NB4 (cell line): ENCODE data around the gene CLK4.

ENCODE experiments used
- CTCF ChIP-seq: IDR thresholded peaks from one replicate; pipeline ENCODE4 v1.5.1; 2012; ENCODE audit warnings: low read depth, low read length
- POLR2A ChIP-seq: IDR thresholded peaks from 2 replicates; pipeline ENCODE4 v1.6.1; 2011; ENCODE audit warnings: mild to moderate bottlenecking; ENCODE audit not compliant: insufficient read length; ENCODE audit errors: extremely low read depth
- TF ChIP-seq, protein P1 (sequence below): IDR thresholded peaks from 2 replicates; pipeline ENCODE4 v1.6.1; 2011; ENCODE audit warnings: low read depth, low read length

- no peak for TF ChIP-seq CTCF
- no peak for TF ChIP-seq POLR2A
- TF ChIP-seq, protein P1, sequence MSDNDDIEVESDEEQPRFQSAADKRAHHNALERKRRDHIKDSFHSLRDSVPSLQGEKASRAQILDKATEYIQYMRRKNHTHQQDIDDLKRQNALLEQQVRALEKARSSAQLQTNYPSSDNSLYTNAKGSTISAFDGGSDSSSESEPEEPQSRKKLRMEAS, result no peak
Observed at GRCh38 chr5:178573216-178573615, 53.6 kb downstream of the CLK4 start.
